KMS-11 (cell line): Measurements from ENCODE around the gene LRRC17.
"Not testable (repeated sequence)": the region's sequence is repeated elsewhere in the genome, so short reads cannot be mapped to it uniquely, and the experiment has no call there.

Experiments
- H2AFZ ChIP-seq: fragments of 200-600 bp; sonication (generic); 2 replicates; pipeline ENCODE4 v1.6.1; 2016; ENCODE audit warnings: antibody characterized with exemption, mixed run types, low read depth
- H3K27ac ChIP-seq: fragments of 200-600 bp; sonication (generic); 2 replicates; pipeline ENCODE4 v1.6.1; 2016; ENCODE audit warnings: mild to moderate bottlenecking, mixed run types
- H3K27me3 ChIP-seq: fragments of 200-600 bp; sonication (generic); 2 replicates; pipeline ENCODE4 v1.6.1; 2017; ENCODE audit warnings: mild to moderate bottlenecking, low read depth, mixed run types, moderate library complexity; ENCODE audit not compliant: insufficient read depth
- H3K36me3 ChIP-seq: fragments of 200-600 bp; sonication (generic); 2 replicates; pipeline ENCODE4 v1.6.1; 2017; ENCODE audit warnings: mild to moderate bottlenecking, mixed run types; ENCODE audit not compliant: insufficient read depth
- H3K4me1 ChIP-seq: fragments of 200-600 bp; sonication (generic); 2 replicates; pipeline ENCODE4 v1.6.1; 2016; ENCODE audit warnings: mild to moderate bottlenecking, low read depth, mixed run types; ENCODE audit not compliant: poor library complexity, severe bottlenecking
- H3K4me2 ChIP-seq: fragments of 200-600 bp; sonication (generic); 2 replicates; pipeline ENCODE4 v1.7.0; 2016; ENCODE audit warnings: mild to moderate bottlenecking, mixed run types
- H3K4me3 ChIP-seq: fragments of 200-600 bp; sonication (generic); IDR thresholded peaks from 2 replicates; pipeline ENCODE4 v1.6.1; 2017; ENCODE audit warnings: low read depth, low read length, mixed read lengths; ENCODE audit not compliant: insufficient read depth
- H3K79me2 ChIP-seq: fragments of 200-600 bp; sonication (generic); 2 replicates; pipeline ENCODE4 v1.6.1; 2016; ENCODE audit warnings: low read depth, mixed run types; ENCODE audit not compliant: insufficient read depth
- H3K9ac ChIP-seq: fragments of 200-600 bp; sonication (generic); 2 replicates; pipeline ENCODE4 v1.6.1; 2016; ENCODE audit warnings: mild to moderate bottlenecking, mixed run types
- H4K20me1 ChIP-seq: fragments of 200-600 bp; sonication (generic); 2 replicates; pipeline ENCODE4 v1.6.1; 2016; ENCODE audit warnings: mild to moderate bottlenecking, mixed run types; ENCODE audit not compliant: insufficient read depth
- CTCF ChIP-seq: fragments of 200-600 bp; sonication (generic); conservative IDR thresholded peaks from 2 replicates; pipeline ENCODE4 v1.6.1; 2017; ENCODE audit warnings: low read depth, mild to moderate bottlenecking, antibody characterized with exemption, low read length, moderate library complexity, mixed read lengths

The LRRC17 gene

GRCh38 chr7:102975854-102976253 lies 63.1 kb downstream of the LRRC17 start:
- Histone ChIP-seq H3K4me2 (no peak overlapping the region), H4K20me1 (no peaks in the 10 kb centered on the region), H2AFZ (no peak overlapping the region), H3K27ac (no peak overlapping the region), H3K36me3 (no peaks in the 10 kb centered on the region), H3K27me3 (no peaks in the 10 kb centered on the region), H3K79me2 (no peaks in the 10 kb centered on the region), H3K9ac (no peak overlapping the region), H3K4me3 (no peak overlapping the region), H3K4me1 (no peaks in the 10 kb centered on the region)
- TF ChIP-seq CTCF, result no peak

- no peak overlapping the region for H3K9ac ChIP-seq
- no peaks in the 10 kb centered on the region for H3K79me2 ChIP-seq
- TF ChIP-seq CTCF, result no peak
- H2AFZ ChIP-seq, result no peak overlapping the region
- H3K27ac ChIP-seq, result no peak overlapping the region
- H4K20me1 ChIP-seq, result no peaks in the 10 kb centered on the region
- no peak overlapping the region for H3K4me3 ChIP-seq
- no peaks in the 10 kb centered on the region for H3K27me3 ChIP-seq
- H3K4me2 ChIP-seq, result no peak overlapping the region
- H3K4me1 ChIP-seq, result no peaks in the 10 kb centered on the region
- H3K36me3 ChIP-seq, result no peaks in the 10 kb centered on the region
Observed at GRCh38 chr7:102976493-102976892, 63.7 kb downstream of the LRRC17 start.

GRCh38 chr7:102977586-102977985 lies 64.8 kb downstream of the LRRC17 start:
- H3K4me1 ChIP-seq, H3K27me3 ChIP-seq, H3K36me3 ChIP-seq, H2AFZ ChIP-seq, H4K20me1 ChIP-seq, H3K4me2 ChIP-seq, H3K4me3 ChIP-seq, H3K79me2 ChIP-seq, H3K27ac ChIP-seq, H3K9ac ChIP-seq: not testable (repeated sequence)

GRCh38 chr7:102978284-102978683 lies 65.5 kb downstream of the LRRC17 start:
- TF ChIP-seq CTCF, result no peak
- Histone ChIP-seq H4K20me1 (no peaks in the 10 kb centered on the region), H2AFZ (no peak overlapping the region), H3K27me3 (no peaks in the 10 kb centered on the region), H3K27ac (no peak overlapping the region), H3K79me2 (no peaks in the 10 kb centered on the region), H3K36me3 (no peaks in the 10 kb centered on the region), H3K4me1 (no peaks in the 10 kb centered on the region), H3K9ac (no peak overlapping the region), H3K4me2 (no peak overlapping the region), H3K4me3 (no peak overlapping the region)

GRCh38 chr7:102979670-102980069 lies 66.9 kb downstream of the LRRC17 start:
- no peak for TF ChIP-seq CTCF
- no peaks in the 10 kb centered on the region for H3K4me1 ChIP-seq
- H3K79me2 ChIP-seq, result no peaks in the 10 kb centered on the region
- H3K9ac ChIP-seq, result no peak overlapping the region
- H3K27me3 ChIP-seq, result no peaks in the 10 kb centered on the region
- H3K4me3 ChIP-seq, result no peak overlapping the region
- no peak overlapping the region for H3K4me2 ChIP-seq
- no peak overlapping the region for H3K27ac ChIP-seq
- no peaks in the 10 kb centered on the region for H3K36me3 ChIP-seq
- no peaks in the 10 kb centered on the region for H4K20me1 ChIP-seq
- no peak overlapping the region for H2AFZ ChIP-seq
